NCI-H146 (cell line): ENCODE results near the gene PRSS48.
"Not testable (repeated sequence)": the region's sequence is repeated elsewhere in the genome, so short reads cannot be mapped to it uniquely, and the experiment has no call there.

Experiments used
- DNase-seq: peaks from one replicate; lab custom pipeline; 2025; lab: John Stamatoyannopoulos, UW

PRSS48 gene

GRCh38 chr4:151263455-151263854 lies 13.5 kb upstream of the PRSS48 start:
- no peak for DNase-seq

GRCh38 chr4:151266497-151266896 lies 10.5 kb upstream of the PRSS48 start:
- DNase-seq: no peak

GRCh38 chr4:151267104-151267503 lies 9.9 kb upstream of the PRSS48 start:
- no peak for DNase-seq

GRCh38 chr4:151267822-151268535 lies 9.0 kb upstream of the PRSS48 start:
- no peak for DNase-seq

GRCh38 chr4:151268905-151269304 lies 8.1 kb upstream of the PRSS48 start:
- DNase-seq: not testable (repeated sequence)

GRCh38 chr4:151284534-151285245 lies 7.7 kb downstream of the PRSS48 start:
- DNase-seq: no peak

- DNase-seq: no peak
These were observed 10.4 kb downstream of the PRSS48 start for GRCh38 chr4:151287409-151287808.

- no peak for DNase-seq
These were observed 14.5 kb downstream of the PRSS48 start for GRCh38 chr4:151291485-151291884.

- no peak for DNase-seq
These were observed 15.1 kb downstream of the PRSS48 start for GRCh38 chr4:151292038-151292437.

- DNase-seq: no peak
These were observed 18.0 kb downstream of the PRSS48 start for GRCh38 chr4:151294833-151295496.

GRCh38 chr4:151296227-151296626 lies 19.3 kb downstream of the PRSS48 start:
- DNase-seq: no peak

- no peak for DNase-seq
These were observed 20.2 kb downstream of the PRSS48 start for GRCh38 chr4:151297170-151297569.

- no peak for DNase-seq
These were observed 25.5 kb downstream of the PRSS48 start for GRCh38 chr4:151302432-151302831.

GRCh38 chr4:151304226-151304625 lies 27.3 kb downstream of the PRSS48 start:
- no peak for DNase-seq

GRCh38 chr4:151304755-151305154 lies 27.8 kb downstream of the PRSS48 start:
- no peak for DNase-seq

- DNase-seq: no peak
These were observed 33.3 kb downstream of the PRSS48 start for GRCh38 chr4:151310124-151310728.

- DNase-seq: no peak
These were observed 36.5 kb downstream of the PRSS48 start for GRCh38 chr4:151313306-151314009.

GRCh38 chr4:151314010-151314355 lies 37.0 kb downstream of the PRSS48 start:
- DNase-seq: no peak

- no peak for DNase-seq
These were observed 37.5 kb downstream of the PRSS48 start for GRCh38 chr4:151314479-151314878.

GRCh38 chr4:151315212-151315886 lies 38.4 kb downstream of the PRSS48 start:
- no peak for DNase-seq

- no peak for DNase-seq
These were observed 39.7 kb downstream of the PRSS48 start for GRCh38 chr4:151316645-151317044.
